GM21717 (cell line): ENCODE measurements around the gene IFIT1B.
"Not testable (repeated sequence)": the region's sequence is repeated elsewhere in the genome, so short reads cannot be mapped to it uniquely, and the experiment has no call there.

ENCODE experiments used
- ATAC-seq: cut with Tn5 transposase; IDR thresholded peaks from one replicate; pipeline ENCODE4 v1.9.1; 2021; ENCODE audit warnings: mild to moderate bottlenecking, moderate library complexity; ENCODE audit not compliant: unreplicated experiment

The IFIT1B gene

GRCh38 chr10:89409282-89409681 lies 31.4 kb downstream of the IFIT1B start:
- not testable (repeated sequence) for ATAC-seq

- ATAC-seq, result not testable (repeated sequence)
These were observed 32.7 kb downstream of the IFIT1B start for GRCh38 chr10:89410551-89410950.

GRCh38 chr10:89411135-89411534 lies 33.3 kb downstream of the IFIT1B start:
- not testable (repeated sequence) for ATAC-seq

GRCh38 chr10:89412276-89412675 lies 34.4 kb downstream of the IFIT1B start:
- not testable (repeated sequence) for ATAC-seq

- no peak for ATAC-seq
These were observed 35.6 kb downstream of the IFIT1B start for GRCh38 chr10:89413398-89413912.

GRCh38 chr10:89414146-89414878 lies 36.5 kb downstream of the IFIT1B start, which contains the start of gene IFIT5:
Gene IFIT5, plus strand, starts transcription at chr10:89414568. Its CDS starts 231 bp downstream, at chr10:89414799.
- ATAC-seq, result peak; percentile 80

- peak; percentile 35 for ATAC-seq
These were observed 37.3 kb downstream of the IFIT1B start for GRCh38 chr10:89414879-89415821.

GRCh38 chr10:89416465-89416864 lies 38.6 kb downstream of the IFIT1B start:
- ATAC-seq, result no peak

GRCh38 chr10:89419548-89419947 lies 41.7 kb downstream of the IFIT1B start:
- ATAC-seq, result no peak

GRCh38 chr10:89421018-89421476 lies 43.2 kb downstream of the IFIT1B start:
- ATAC-seq, result no peak

GRCh38 chr10:89425000-89425399 lies 47.1 kb downstream of the IFIT1B start:
- no peak for ATAC-seq

- no peak for ATAC-seq
These were observed 48.5 kb downstream of the IFIT1B start for GRCh38 chr10:89426230-89426868.

GRCh38 chr10:89427629-89428028 lies 49.8 kb downstream of the IFIT1B start:
- no peak for ATAC-seq

GRCh38 chr10:89428877-89429276 lies 51.0 kb downstream of the IFIT1B start:
- ATAC-seq, result no peak

GRCh38 chr10:89431977-89432376 lies 54.1 kb downstream of the IFIT1B start:
- ATAC-seq, result no peak
